MCF 10A (cell line): Measurements from ENCODE around the gene EVA1A. TPM values are rescaled to one million over a fixed set of nuclear protein-coding genes. Genes with fewer than 3 reads are reported as not detected.

ENCODE experiments used
- BruUV-seq: library from RNA; stranded (reverse); fragments of 400-500 nt; replicated peaks from 2 replicates; lab custom pipeline; 2021; lab: Mats Ljungman, UMichigan
- CTCF ChIA-PET: fragments of 300-600 bp; sonication (Branson Sonifier 250); formaldehyde crosslinking; extraction: SDS; loops from one replicate; lab custom pipeline; 2021; ENCODE audit warnings: antibody characterized with exemption, inconsistent platforms; lab: Yijun Ruan, JAX
- POLR2A ChIA-PET: fragments of 300-600, 350-650 bp; sonication (Branson Sonifier 250); formaldehyde crosslinking; extraction: SDS; loops from one replicate; lab custom pipeline; 2020; ENCODE audit warnings: antibody characterized with exemption, inconsistent platforms; lab: Yijun Ruan, JAX
- DNase-seq: peaks from one replicate; pipeline ENCODE4 v3.0.0-alpha.2; 2018; ENCODE audit not compliant: unreplicated experiment
- H3K27ac Mint-ChIP-seq: one replicate; pipeline ENCODE4 v1.8.0; 2022; ENCODE audit warnings: mild to moderate bottlenecking, low read depth, mixed read lengths; ENCODE audit not compliant: unreplicated experiment
- H3K27me3 Mint-ChIP-seq: one replicate; pipeline ENCODE4 v1.8.0; 2022; ENCODE audit warnings: mixed read lengths; ENCODE audit not compliant: insufficient read depth, unreplicated experiment
- H3K36me3 Mint-ChIP-seq: one replicate; pipeline ENCODE4 v1.8.0; 2022; ENCODE audit warnings: mild to moderate bottlenecking, moderate library complexity, mixed read lengths; ENCODE audit not compliant: insufficient read depth, unreplicated experiment
- H3K4me1 Mint-ChIP-seq: one replicate; pipeline ENCODE4 v1.8.0; 2022; ENCODE audit warnings: mixed read lengths; ENCODE audit not compliant: insufficient read depth, unreplicated experiment
- H3K4me3 Mint-ChIP-seq: one replicate; pipeline ENCODE4 v1.8.0; 2022; ENCODE audit warnings: mild to moderate bottlenecking, moderate library complexity, mixed read lengths; ENCODE audit not compliant: unreplicated experiment
- H3K9me3 Mint-ChIP-seq: one replicate; pipeline ENCODE4 v1.8.0; 2022; ENCODE audit warnings: mixed read lengths; ENCODE audit not compliant: unreplicated experiment
- CTCF ChIP-seq: fragments of 200-600 bp; IDR thresholded peaks from one replicate; pipeline ENCODE4 v1.8.0; 2022; ENCODE audit warnings: antibody characterized with exemption, mild to moderate bottlenecking; ENCODE audit not compliant: unreplicated experiment
- intact Hi-C: fragments of 100-400 bp; cut with micrococcal nuclease; formaldehyde crosslinking; loops from 2 replicates; pipeline ENCODE4 v1.14.1; 2022
- total RNA-seq: library from RNA; stranded (reverse); gene quantifications from 2 replicates; pipeline ENCODE4 v1.2.3, GENCODE V29; 2022

Gene EVA1A
- total RNA-seq, 1 experiment from 2014 or later = 14.4 TPM

GRCh38 chr2:75527676-75528075, 33.1 kb downstream of the EVA1A start:
- Mint-ChIP-seq H3K4me3 (no peak overlapping the region), H3K27me3 (no peaks in the 10 kb centered on the region), H3K36me3 (no peaks in the 10 kb centered on the region), H3K4me1 (peaks cover 33% of the 10 kb centered on the region), H3K27ac (peak overlapping the region; percentile 76), H3K9me3 (peaks cover 6% of the 10 kb centered on the region)
- CTCF ChIA-PET = interaction anchor here (1.0 to 2.9 kb wide), 7 partner anchors 11 to 85 kb away, joined by 3 to 16 read pairs (median 3); partner anchors contain the start of gene EVA1A
- TF ChIP-seq CTCF = no peak
- POLR2A ChIA-PET = interaction anchor here (1.3 kb wide), 2 partner anchors 79 to 81 kb away, joined by 4 to 5 read pairs; no protein-coding TSS in a partner anchor
- no peak for DNase-seq
- no TSS peak for BruUV-seq
- intact Hi-C loops = no loop called here

- H3K27ac Mint-ChIP-seq = no peak overlapping the region
- CTCF ChIA-PET = interaction anchor here (0.6 to 1.8 kb wide), 7 partner anchors 9 to 102 kb away, joined by 3 to 12 read pairs (median 4); no protein-coding TSS in a partner anchor
- no peaks in the 10 kb centered on the region for H3K36me3 Mint-ChIP-seq
- POLR2A ChIA-PET = no interaction called here
- no peak for TF ChIP-seq CTCF
- H3K4me1 Mint-ChIP-seq = peaks cover 33% of the 10 kb centered on the region
- H3K27me3 Mint-ChIP-seq = no peaks in the 10 kb centered on the region
- BruUV-seq = no TSS peak
- peaks cover 6% of the 10 kb centered on the region for H3K9me3 Mint-ChIP-seq
- DNase-seq = no peak
- intact Hi-C loops = no loop called here
- no peak overlapping the region for H3K4me3 Mint-ChIP-seq
These were observed 33.9 kb downstream of the EVA1A start for GRCh38 chr2:75526842-75527241.

GRCh38 chr2:75525434-75526310, 35.1 kb downstream of the EVA1A start:
- peak; percentile 47 for DNase-seq
- TF ChIP-seq CTCF = no peak
- no peaks in the 10 kb centered on the region for H3K27me3 Mint-ChIP-seq
- H3K4me3 Mint-ChIP-seq = no peak overlapping the region
- H3K36me3 Mint-ChIP-seq = no peaks in the 10 kb centered on the region
- no peak overlapping the region for H3K27ac Mint-ChIP-seq
- intact Hi-C loops = no loop called here
- CTCF ChIA-PET = interaction anchor here (0.8 to 1.8 kb wide), 5 partner anchors 36 to 103 kb away, joined by 4 to 12 read pairs (median 4); no protein-coding TSS in a partner anchor
- POLR2A ChIA-PET = interaction anchor here (1.5 kb wide), 1 partner anchor 37 kb away, joined by 4 read pairs; no protein-coding TSS in a partner anchor
- peaks cover 33% of the 10 kb centered on the region for H3K4me1 Mint-ChIP-seq
- peaks cover 6% of the 10 kb centered on the region for H3K9me3 Mint-ChIP-seq
- BruUV-seq = no TSS peak

- intact Hi-C loops = no loop called here
- Mint-ChIP-seq H3K4me3 (no peak overlapping the region), H3K9me3 (no peaks in the 10 kb centered on the region), H3K27ac (no peak overlapping the region), H3K4me1 (peaks cover 27% of the 10 kb centered on the region), H3K27me3 (no peaks in the 10 kb centered on the region), H3K36me3 (no peaks in the 10 kb centered on the region)
- BruUV-seq = no TSS peak
- ChIA-PET POLR2A (interaction anchor here (1.0 to 1.5 kb wide), 2 partner anchors 36 to 38 kb away, joined by 3 to 4 read pairs; no protein-coding TSS in a partner anchor), CTCF (interaction anchor here (0.6 to 2.6 kb wide), 7 partner anchors 46 to 84 kb away, joined by 3 to 8 read pairs (median 4); no protein-coding TSS in a partner anchor)
- TF ChIP-seq CTCF = no peak
- no peak for DNase-seq
These were observed 36.3 kb downstream of the EVA1A start for GRCh38 chr2:75524276-75524911.
